Keratinocyte (primary cell): Measurements from ENCODE around the gene DNAH11.

Experiments
- CTCF ChIP-seq, 3 experiments: IDR thresholded peaks in 1 of 3; conservative IDR thresholded peaks in 1 of 3; optimal IDR thresholded peaks in 1 of 3; 2 replicates in 2 of 3; 3 replicates in 1 of 3; pipeline versions ENCODE3 to v1.5.1; 2011; ENCODE audit warnings: low read length in 3 of 3, mild to moderate bottlenecking in 3 of 3, moderate library complexity in 2 of 3, control low read depth in 1 of 3, inconsistent platforms in 1 of 3; ENCODE audit not compliant: insufficient read depth in 2 of 3; ENCODE audit errors: extremely low read depth in 1 of 3
- EZH2 ChIP-seq: IDR thresholded peaks from one replicate; pipeline ENCODE4 v1.6.1; 2012; ENCODE audit warnings: inconsistent platforms, mild to moderate bottlenecking, low read length, moderate library complexity

DNA sequence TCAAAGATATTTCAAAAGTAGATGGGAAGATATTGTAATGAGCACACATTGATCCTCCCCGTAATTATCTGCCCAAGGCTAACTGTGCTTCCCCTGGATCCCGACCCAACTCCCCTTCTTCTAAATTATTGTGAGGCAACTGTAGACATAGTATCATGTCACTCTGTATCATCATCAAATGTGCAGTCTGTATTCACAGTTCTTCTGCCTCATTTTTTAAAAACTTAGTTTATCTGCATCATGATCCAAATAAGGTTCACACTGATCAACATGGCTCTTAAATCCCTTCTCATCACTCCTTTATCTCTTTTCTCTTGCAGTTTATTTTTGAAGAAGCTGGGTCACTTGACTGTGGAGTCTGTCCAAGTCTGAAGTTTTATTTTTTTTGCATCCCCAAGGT, 375.4 kb downstream of the DNAH11 start:
- TF ChIP-seq CTCF (optimal IDR thresholded peaks at IDR 0.05 in 1 of 3, IDR thresholded peaks at IDR 0.05 in 1 of 3, conservative IDR thresholded peaks at IDR 0.05 in 1 of 3; ENCODE audit: extremely low read depth in 1 of 3, insufficient read depth in 2 of 3, low read length in 3 of 3) (no peak), EZH2 (no peak)
